GM18517 (cell line): ENCODE data around the gene TNNC1.

Experiments
- ATAC-seq: cut with Tn5 transposase; IDR thresholded peaks from one replicate; pipeline ENCODE4 v1.9.1; 2021; ENCODE audit warnings: mild to moderate bottlenecking, moderate library complexity; ENCODE audit not compliant: unreplicated experiment

The TNNC1 gene

DNA sequence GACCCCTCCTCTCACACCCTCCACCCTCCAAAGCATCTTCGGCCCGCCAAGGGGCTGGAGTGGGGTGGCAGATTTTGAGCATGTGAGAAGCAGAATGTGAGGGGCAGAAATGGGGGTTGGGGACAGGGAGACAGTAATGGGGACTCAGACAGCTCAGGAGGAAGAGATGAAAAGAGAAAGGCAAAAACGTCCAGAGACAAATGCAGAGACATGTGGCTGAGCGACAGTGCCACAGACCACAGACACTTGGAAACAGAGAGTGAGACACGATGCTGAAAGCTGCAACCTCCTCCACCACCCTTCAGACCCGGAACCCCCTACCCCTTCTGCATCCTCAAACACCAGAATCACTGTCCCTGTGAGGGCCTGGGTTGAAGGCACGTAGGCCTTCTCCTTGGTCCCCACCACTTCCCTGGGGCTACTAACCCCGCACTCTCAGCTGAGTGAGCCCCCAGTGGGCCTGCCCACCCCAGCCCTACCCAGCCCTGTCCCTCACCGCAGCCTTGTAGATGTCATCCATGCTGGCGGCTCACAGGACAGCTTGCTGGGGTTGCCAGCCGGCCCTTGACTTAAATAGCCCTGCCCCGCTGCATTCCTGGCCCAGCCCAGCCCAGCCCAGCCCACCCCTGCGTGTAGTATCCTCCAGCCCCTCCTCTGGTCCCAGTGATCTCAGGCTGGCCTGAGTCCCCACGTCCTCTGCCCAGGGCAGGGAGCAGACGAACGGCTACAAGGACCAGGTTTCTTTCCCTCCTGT, at the start of gene TNNC1:
TNNC1 (minus strand) TSS at position 546 of the 754 bp plus-strand sequence; CDS start at position 520, 26 bp downstream.
- no peak for ATAC-seq

DNA sequence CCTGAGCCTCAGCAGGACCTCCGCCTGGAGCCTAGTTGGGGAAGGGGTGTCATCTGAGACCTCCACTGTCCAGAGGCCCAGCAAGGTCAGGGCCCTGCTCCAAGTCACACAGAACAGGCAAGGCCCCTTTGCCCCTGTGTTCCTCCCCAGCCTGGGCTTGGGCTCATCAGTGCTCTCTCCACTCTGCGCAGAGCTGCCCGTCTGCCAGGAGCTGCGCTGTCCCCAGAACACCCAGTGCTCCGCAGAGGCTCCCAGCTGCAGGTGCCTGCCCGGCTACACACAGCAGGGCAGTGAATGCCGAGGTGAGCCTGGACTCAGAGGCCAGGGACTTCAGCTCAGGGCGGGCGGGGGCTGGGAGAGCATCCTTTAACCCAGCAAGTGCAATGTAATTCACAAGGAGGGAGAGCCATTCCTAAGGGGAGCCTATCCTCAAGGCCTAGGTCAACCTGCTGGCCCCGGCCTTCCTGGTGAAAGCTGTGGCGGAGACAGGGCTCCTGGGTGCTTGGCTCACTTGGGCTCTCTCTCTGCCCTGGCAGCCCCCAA, 49.0 kb upstream of the TNNC1 start:
- ATAC-seq = no peak

DNA sequence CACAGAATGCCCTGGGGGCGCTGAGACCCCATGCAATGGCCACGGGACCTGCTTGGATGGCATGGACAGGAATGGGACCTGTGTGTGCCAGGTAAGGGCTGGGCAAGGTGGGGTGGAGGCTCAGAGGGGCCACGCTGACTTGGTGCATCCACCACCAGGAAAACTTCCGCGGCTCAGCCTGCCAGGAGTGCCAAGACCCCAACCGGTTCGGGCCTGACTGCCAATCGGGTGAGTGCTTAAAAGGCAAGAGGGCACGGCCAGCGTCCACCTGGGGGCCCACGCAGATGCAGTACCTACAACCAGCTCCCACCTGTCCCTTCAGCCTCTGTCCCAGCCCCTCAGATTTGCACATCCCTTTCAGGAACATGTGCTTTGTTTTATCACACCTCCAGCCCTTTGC, 48.2 kb upstream of the TNNC1 start:
- no peak for ATAC-seq

DNA sequence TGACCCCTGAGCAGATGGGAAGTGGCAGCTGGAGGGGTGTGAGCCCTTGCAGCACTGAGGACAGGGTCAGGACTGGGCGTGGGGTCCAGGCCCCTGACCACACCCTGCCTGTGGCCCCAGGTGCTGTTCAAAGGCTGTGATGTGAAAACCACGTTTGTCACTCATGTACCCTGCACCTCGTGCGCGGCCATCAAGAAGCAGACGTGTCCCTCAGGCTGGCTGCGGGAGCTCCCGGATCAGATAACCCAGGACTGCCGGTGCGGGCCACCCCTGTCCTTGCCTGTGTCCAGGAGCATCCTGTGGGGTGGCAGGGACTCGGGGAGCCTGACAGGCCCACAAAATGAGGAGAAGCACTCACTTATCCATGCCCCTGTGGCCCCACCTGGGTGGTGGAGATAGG, 47.2 kb upstream of the TNNC1 start:
- no peak for ATAC-seq

DNA sequence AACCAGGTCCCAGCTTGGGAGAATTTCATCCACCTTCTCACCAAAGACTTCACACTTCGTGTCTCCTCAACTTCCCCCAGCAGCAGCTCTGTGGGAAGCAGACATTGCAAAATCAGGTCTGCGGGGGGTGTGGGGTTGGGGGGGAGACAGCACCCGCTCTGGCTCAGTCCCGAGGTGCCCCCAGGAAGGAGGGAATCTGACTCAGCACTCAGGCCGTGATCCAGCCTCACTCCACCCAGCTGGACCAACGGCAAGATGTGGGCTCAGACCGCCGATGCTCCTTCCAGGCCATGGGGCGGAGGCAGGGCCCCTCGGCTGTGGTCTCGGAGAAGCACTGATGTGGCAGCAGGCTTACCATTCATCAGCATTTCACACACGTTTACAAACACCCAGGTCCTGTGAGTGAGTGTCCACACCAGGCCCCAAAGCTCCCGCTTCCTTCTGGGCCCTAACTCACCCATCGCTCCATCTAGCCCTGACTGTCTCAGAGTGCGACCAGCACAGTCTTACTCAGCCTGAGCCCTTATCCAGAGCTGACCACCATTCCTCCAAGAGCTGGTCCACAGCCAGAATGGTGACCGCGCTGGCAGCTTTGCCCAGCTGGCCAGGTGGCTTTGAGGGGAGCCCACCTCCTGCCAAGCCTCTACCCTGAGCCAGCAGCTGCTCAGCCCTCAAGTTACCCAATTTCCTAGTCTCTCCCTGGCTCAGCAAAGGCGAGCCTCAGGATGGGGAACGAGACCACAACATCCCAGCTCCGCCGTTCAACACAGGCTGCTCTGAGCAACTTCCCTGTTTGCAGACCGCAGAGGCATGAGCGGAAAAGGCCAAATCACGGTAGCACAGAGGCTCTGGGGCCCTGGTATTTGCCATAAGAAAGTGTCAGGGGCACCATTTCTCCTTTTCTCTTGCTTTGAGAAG, 44.6 kb upstream of the TNNC1 start:
- ATAC-seq = no peak

DNA sequence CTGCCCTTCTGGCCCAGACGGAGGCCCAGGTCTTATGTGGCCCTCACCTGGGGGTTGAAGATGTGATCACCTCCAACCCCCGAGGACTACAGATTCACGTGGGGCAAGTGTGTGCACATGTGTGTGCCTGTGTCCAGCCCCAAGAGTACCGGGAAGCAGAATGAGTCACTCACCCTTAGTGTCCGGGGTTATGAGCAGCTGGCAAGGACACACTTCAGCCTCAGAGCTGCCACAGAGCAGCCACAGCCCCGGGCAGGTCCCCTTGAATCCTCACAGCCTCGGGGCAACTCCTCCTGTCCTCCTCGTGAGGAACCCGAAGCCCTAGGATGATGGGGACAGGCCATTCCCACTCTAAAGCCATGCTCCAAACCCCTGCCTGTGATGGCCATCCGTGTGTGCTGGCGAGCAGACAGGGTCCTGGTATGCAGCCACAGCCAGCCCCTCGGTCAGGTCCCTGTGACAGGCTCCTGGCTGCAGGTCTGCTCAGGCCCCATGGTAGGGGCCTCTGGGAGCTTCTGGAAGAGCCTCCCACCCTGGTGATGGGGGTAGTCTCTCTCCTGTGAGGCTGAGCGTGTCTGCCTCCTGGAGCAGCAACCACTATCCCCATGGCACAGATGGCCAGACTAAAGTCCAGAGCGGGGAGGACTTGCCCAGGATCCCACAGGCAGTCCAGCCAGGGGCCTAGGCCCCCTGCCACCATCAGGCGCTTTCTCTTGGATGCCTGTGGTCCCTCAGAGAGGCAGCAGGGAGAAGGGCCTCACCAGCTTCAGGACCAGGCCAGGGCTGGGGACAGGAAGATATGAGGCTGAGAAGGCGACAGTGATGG, 42.1 kb upstream of the TNNC1 start:
- ATAC-seq = no peak

DNA sequence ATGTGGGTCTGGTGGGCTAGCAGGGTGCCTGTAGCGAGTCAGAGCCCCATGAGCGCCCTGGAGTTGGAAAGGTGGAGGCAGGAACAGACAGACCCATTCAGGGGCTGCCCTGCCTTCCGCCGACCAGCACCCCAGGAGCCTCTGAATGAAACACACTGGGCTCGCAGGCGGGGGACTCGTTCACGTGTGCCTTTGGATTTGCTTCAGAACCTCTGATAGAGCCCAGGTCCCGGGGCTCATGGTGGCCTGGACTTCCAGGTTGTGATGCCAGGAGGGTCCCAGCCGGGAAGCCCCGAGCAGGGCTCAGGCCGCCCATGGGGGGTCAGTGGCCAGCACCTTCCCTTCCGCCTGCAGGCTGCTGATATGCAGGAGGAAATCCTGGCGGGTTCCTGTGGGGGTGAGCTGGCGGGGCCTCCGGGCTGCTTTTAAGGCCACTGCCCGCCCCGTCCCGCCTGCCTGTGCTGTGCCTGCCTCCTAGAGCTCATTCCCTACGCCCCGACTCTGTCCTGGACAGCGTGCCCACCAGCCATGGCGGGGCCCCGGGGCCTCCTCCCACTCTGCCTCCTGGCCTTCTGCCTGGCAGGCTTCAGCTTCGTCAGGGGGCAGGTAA, 41.1 kb upstream of the TNNC1 start, which contains the start of gene STAB1:
STAB1 (plus strand) TSS at position 453 of the 610 bp plus-strand sequence; CDS start at position 529, 76 bp downstream.
- no peak for ATAC-seq

DNA sequence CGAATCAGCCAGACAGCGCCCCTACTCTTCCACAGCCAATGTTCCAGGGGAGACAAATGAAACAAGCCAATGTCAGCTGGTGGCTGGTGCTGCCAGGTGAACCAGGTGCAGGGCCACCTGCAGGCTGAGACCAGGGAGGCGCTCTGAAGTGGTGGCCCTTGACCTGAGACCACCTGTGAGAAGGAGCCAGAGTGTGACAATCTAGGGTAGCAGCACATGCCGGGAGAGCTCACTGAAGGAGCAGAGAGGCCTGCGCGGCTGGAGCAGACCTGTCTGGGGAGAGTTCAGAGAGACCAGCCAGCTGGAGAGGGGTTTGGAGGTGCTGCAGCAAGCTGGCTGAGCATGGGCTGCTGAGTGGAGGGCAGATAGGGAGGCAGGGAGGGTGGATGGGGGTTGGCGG, 40.6 kb upstream of the TNNC1 start:
- no peak for ATAC-seq

DNA sequence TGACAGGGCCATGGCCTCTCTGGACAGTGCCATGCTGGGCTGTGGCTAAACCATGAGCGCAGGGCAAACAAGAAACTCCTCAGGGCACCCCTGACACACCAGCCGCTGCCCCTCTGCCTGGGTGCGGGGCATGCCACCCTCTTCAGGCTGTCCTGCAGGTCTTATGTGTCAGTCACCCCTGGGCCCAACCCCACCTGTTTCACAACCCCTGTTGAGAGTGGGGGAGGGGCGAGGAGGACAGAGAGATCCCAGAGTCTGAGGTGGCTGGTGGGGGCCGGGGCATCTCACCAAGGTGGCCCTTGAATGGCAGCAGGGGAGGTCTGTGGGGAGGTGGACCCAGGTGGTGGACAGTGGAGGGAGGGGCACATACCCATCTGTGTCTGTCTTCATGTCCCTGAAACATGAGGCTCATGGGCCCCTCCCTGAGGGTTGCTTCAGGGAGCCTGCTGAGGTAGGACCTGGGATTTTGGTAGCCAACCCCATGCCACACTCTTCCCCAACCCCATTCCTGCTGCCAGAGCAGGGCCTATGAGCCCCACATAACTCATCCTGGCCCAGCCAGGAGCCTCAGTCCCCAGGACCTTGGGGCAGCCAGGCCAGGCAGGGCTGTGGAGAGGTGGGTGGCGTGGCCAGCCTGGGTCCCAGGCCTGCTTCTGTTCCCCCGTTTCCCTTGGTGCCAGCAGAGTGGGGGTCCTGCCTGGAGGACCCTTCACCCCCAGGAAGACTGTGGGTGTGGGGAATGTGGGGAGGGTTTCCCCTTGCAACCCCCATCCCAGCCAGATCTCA, 39.6 kb upstream of the TNNC1 start:
- no peak for ATAC-seq

DNA sequence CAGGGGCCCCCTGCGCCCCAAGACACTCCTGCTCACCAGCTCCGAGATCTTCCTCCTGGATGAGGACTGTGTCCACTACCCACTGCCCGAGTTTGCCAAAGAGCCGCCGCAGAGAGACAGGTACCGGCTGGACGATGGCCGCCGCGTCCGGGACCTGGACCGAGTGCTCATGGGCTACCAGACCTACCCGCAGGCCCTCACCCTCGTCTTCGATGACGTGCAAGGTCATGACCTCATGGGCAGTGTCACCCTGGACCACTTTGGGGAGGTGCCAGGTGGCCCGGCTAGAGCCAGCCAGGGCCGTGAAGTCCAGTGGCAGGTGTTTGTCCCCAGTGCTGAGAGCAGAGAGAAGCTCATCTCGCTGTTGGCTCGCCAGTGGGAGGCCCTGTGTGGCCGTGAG, 38.2 kb upstream of the TNNC1 start:
- ATAC-seq = no peak

DNA sequence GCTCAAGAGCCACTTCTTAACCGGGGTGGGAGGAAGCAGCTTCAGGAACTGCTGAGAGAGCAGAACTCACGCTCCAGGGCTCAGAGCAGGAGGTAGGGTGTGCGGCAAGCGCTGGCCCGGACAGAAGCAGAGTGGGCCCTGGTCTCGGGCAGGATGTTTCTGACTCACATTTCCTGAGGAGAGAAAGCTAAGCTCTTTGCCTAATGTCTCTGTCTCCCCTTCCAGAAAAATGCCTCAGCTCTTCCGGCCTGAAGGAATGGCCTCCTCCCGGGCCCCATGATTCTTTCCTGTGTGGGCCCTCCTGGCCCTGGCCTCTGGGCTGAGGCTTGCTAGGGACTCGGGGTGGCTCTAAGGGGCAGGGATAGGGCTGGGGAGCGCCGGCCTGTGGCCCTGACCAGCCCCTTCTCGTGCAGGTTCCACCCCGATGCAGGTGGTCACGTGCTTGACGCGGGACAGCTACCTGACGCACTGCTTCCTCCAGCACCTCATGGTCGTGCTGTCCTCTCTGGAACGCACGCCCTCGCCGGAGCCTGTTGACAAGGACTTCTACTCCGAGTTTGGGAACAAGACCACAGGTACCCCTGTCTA, 37.2 kb upstream of the TNNC1 start:
- no peak for ATAC-seq

DNA sequence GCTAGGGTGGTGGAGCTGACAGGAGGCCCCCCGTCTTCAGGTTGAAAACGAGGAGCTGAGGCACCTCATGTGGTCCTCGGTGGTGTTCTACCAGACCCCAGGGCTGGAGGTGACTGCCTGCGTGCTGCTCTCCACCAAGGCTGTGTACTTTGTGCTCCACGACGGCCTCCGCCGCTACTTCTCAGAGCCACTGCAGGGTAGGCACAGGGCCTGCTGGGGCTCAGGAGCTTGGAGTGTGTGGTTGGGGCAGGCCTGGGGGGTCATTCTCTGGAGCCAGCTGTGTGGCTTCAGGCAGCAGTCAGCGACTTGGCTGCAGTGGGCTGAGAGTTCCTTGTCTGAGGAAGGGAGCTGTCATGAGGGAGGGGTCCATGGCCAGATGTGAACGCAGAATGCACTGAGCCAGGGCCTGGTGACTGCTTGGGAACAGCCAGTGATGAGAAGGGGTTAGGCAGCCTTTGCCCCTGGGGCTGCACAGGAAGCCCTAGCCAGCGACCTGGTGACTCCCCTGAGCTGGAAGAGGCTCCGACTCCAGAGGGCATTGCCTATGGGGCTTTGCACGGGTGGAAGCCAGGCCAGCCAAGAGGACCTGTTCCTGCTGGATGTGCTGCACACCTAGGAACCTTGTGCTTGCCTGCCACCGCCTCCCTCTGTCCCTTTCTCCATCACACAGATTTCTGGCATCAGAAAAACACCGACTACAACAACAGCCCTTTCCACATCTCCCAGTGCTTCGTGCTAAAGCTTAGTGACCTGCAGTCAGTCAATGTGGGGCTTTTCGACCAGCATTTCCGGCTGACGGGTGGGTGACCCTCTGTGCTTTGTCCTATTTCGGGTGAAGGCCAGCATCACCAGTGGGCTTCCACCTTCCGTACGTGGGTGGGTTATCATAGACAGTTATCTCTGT, 36.4 kb upstream of the TNNC1 start:
- no peak for ATAC-seq

DNA sequence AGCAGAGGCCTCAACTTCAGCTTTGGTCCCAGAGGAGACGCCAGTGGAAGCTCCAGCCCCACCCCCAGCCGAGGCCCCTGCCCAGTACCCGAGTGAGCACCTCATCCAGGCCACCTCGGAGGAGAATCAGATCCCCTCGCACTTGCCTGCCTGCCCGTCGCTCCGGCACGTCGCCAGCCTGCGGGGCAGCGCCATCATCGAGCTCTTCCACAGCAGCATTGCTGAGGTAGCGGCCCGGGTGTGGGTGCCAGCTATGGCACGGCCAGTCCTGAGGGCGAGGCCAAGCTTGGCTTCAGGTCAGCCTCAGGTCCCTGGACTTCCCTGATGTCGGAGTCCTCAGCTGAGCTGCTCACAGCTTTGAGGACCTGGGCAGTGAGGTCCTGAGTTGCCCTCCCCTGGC, 35.6 kb upstream of the TNNC1 start:
- no peak for ATAC-seq

DNA sequence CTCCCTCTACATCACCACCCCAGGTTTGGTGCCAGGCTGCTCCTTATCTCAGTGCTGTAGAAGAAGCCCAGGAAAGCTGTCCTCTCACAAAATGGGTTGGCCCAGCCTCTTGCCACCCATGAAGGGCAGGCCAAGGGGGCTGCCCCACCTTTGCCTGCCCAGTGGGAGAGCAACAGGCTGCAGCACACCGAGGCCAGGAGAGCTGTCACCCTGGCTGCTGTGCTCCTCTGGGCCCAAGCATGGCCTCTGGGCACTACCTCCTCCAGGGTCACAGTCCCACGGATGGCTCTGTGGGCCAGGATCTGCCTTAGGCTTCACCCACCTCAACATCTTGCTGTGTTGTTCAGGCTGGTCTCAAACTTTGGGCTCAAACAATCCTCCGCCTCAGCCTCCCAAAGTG, 34.9 kb upstream of the TNNC1 start:
- no peak for ATAC-seq

DNA sequence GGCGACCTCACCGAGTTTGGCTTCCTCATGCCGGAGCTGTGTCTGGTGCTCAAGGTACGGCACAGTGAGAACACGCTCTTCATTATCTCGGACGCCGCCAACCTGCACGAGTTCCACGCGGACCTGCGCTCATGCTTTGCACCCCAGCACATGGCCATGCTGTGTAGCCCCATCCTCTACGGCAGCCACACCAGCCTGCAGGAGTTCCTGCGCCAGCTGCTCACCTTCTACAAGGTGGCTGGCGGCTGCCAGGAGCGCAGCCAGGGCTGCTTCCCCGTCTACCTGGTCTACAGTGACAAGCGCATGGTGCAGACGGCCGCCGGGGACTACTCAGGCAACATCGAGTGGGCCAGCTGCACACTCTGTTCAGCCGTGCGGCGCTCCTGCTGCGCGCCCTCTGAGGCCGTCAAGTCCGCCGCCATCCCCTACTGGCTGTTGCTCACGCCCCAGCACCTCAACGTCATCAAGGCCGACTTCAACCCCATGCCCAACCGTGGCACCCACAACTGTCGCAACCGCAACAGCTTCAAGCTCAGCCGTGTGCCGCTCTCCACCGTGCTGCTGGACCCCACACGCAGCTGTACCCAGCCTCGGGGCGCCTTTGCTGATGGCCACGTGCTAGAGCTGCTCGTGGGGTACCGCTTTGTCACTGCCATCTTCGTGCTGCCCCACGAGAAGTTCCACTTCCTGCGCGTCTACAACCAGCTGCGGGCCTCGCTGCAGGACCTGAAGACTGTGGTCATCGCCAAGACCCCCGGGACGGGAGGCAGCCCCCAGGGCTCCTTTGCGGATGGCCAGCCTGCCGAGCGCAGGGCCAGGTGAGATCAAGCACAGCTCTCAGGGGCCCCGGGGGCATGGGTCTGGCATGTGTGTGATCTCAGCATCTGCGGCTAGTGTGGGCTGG, 34.2 kb upstream of the TNNC1 start:
- no peak for ATAC-seq

DNA sequence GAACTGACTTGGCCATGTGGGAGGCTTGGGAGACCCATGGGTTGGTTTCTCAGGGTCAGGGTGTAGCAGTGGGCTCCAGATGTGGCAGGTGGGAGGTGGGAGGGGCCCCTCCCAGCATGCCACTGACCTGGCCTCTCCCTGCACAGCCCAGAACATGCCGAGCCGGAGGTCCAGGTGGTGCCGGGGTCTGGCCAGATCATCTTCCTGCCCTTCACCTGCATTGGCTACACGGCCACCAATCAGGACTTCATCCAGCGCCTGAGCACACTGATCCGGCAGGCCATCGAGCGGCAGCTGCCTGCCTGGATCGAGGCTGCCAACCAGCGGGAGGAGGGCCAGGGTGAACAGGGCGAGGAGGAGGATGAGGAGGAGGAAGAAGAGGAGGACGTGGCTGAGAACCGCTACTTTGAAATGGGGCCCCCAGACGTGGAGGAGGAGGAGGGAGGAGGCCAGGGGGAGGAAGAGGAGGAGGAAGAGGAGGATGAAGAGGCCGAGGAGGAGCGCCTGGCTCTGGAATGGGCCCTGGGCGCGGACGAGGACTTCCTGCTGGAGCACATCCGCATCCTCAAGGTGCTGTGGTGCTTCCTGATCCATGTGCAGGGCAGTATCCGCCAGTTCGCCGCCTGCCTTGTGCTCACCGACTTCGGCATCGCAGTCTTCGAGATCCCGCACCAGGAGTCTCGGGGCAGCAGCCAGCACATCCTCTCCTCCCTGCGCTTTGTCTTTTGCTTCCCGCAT, 33.4 kb upstream of the TNNC1 start:
- ATAC-seq = no peak
